ENCODE data around the gene RGL3. TPM values are rescaled to one million over a fixed set of nuclear protein-coding genes. Genes with fewer than 3 reads are reported as not detected.

Gene RGL3
- total RNA-seq, 2 experiments from 2014 or later: not detected

DNA sequence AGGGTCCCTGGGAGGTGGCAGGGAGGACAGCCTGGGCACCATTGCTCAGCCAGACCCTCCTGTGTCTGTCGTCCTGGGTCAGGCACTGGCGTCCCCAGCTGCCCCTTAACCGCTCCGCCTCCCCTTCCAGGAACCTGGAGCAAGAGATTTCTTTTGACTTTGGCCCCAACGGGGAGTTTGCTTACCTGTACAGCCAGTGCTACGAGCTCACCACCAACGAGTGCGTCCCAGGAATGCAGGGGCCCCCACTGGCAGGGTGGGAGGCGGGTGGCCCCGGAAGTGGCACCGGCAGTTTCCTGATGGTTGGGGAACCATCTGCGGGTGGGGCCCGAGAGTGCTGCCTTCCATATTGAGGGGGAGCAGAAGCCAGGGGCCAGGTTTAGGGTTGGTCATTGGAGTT lies 29.3 kb upstream of the RGL3 start:
- Histone ChIP-seq H3K36me3 (ENCODE audit: insufficient read depth, low read length) (peaks cover 58% of the 10 kb centered on the region), H3K27me3 (ENCODE audit: control insufficient read depth in 1 of 2, insufficient read depth in 2 of 2, low read length in 2 of 2) (no peaks in the 10 kb centered on the region), H3K4me1 (ENCODE audit: insufficient read depth, low read length) (no peaks in the 10 kb centered on the region), H3K9me3 (ENCODE audit: control insufficient read depth in 1 of 2, insufficient read depth in 1 of 2, low read length in 2 of 2) (no peaks in the 10 kb centered on the region), H3K27ac (ENCODE audit: low read depth in 1 of 2, low read length in 2 of 2) (no peak overlapping the region), H3K4me3 (ENCODE audit: low read length) (no peak overlapping the region)
- ChIA-PET POLR2A (no interaction called here), CTCF (no interaction called here)
- no peaks in the 10 kb centered on the region for H3K27me3 Mint-ChIP-seq
- DNase-seq (no peak), ATAC-seq (ENCODE audit: poor library complexity) (no peak)
- H3K9me3 Mint-ChIP-seq: no peaks in the 10 kb centered on the region
- intact Hi-C loops (cut with DNase I, micrococcal nuclease): no loop called here
- TF ChIP-seq, protein P1, sequence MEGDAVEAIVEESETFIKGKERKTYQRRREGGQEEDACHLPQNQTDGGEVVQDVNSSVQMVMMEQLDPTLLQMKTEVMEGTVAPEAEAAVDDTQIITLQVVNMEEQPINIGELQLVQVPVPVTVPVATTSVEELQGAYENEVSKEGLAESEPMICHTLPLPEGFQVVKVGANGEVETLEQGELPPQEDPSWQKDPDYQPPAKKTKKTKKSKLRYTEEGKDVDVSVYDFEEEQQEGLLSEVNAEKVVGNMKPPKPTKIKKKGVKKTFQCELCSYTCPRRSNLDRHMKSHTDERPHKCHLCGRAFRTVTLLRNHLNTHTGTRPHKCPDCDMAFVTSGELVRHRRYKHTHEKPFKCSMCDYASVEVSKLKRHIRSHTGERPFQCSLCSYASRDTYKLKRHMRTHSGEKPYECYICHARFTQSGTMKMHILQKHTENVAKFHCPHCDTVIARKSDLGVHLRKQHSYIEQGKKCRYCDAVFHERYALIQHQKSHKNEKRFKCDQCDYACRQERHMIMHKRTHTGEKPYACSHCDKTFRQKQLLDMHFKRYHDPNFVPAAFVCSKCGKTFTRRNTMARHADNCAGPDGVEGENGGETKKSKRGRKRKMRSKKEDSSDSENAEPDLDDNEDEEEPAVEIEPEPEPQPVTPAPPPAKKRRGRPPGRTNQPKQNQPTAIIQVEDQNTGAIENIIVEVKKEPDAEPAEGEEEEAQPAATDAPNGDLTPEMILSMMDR (IDR thresholded peaks at IDR 0.05): no peak
- H3K36me3 Mint-ChIP-seq (ENCODE audit: low read depth): peaks cover 41% of the 10 kb centered on the region
- no peak overlapping the region for H3K27ac Mint-ChIP-seq
- H3K4me3 Mint-ChIP-seq: no peak overlapping the region
- H3K4me1 Mint-ChIP-seq (ENCODE audit: low read depth): no peaks in the 10 kb centered on the region

DNA sequence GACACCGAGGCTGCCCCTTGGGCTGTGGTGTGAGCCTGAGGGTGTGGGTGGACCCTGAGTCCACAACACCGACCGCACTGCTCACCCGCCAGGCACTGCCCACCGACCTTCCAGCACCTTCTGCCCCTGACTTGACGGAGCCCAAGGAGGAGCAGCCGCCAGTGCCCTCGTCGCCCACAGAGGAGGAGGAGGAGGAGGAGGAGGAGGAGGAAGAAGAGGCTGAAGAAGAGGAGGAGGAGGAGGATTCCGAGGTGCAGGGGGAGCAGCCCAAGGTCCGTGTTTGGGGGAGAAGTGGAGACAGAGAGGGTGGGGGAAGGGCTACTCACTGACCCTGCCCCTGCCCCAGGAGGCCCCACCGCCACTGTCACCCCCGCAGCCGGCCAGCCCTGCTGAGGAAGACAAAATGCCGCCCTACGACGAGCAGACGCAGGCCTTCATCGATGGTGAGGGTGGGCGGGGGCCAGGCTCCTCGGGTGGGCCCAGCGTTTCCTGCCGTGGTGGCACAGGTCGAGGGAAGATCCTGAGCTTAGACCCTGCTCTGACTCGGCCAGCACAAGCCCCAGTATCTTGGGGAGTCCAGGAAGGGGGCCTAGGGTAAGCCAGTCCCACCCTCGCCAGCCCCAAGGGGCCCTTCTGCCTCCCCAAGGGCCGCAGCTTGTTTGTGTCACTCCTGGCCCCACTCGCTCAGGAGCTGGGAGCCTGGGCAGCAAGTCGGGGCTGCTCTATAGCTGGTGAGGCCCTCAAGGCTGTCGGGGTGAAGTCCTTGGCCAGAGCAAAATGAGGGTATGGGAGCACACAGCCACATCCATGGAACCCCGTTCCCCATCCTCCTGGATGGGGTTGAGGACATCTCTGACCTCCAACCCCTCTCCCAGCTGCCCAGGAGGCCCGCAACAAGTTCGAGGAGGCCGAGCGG lies 28.5 kb upstream of the RGL3 start:
- H3K9me3 ChIP-seq (ENCODE audit: control insufficient read depth in 1 of 2, insufficient read depth in 1 of 2, low read length in 2 of 2): no peaks in the 10 kb centered on the region
- H3K27me3 Mint-ChIP-seq: no peaks in the 10 kb centered on the region
- intact Hi-C loops (cut with DNase I, micrococcal nuclease): no loop called here
- no peak overlapping the region for H3K4me3 Mint-ChIP-seq
- H3K36me3 ChIP-seq (ENCODE audit: insufficient read depth, low read length): peaks cover 62% of the 10 kb centered on the region
- no peak overlapping the region for H3K4me3 ChIP-seq (ENCODE audit: low read length)
- H3K27ac ChIP-seq (ENCODE audit: low read depth in 1 of 2, low read length in 2 of 2): no peak overlapping the region
- no peak for ATAC-seq (ENCODE audit: poor library complexity)
- H3K4me1 ChIP-seq (ENCODE audit: insufficient read depth, low read length): no peaks in the 10 kb centered on the region
- TF ChIP-seq, protein P1 (IDR thresholded peaks at IDR 0.05): no peak
- no peaks in the 10 kb centered on the region for H3K4me1 Mint-ChIP-seq (ENCODE audit: low read depth)
- no peak overlapping the region for H3K27ac Mint-ChIP-seq
- POLR2A ChIA-PET: no interaction called here
- no peak for DNase-seq
- no peaks in the 10 kb centered on the region for H3K27me3 ChIP-seq (ENCODE audit: control insufficient read depth in 1 of 2, insufficient read depth in 2 of 2, low read length in 2 of 2)
- peaks cover 48% of the 10 kb centered on the region for H3K36me3 Mint-ChIP-seq (ENCODE audit: low read depth)
- H3K9me3 Mint-ChIP-seq: no peaks in the 10 kb centered on the region
- CTCF ChIA-PET: no interaction called here

DNA sequence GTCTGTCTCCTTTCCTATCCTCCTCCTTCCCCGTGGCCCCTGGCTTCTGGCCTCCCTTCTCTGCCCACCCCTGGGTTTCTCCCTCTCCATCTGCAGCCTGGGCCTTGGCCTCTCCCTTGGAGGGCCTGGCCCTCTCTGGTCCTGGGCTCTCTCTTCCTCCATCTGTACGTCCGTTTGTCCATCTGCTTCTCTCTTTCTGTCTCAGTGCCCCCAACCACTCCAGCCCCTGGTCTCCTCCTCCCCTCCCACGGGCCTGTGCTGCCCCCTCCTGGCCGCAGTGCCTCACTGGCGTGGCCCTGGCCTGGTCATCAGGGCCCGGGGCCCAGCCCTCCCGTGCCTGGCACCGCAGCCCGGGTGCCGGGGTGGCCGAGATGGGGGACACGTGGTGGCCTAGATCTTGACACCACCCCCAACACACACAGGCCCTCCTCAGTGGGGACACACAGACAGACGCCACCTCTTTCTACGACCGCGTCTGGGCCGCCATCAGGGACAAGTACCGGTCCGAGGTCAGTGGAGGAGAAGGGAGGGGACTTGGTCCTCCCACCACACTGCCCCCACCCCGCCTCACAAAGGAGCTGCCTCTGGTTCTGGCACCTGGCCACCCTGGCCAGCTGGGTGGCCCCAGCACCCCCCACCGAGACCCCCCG lies 27.7 kb upstream of the RGL3 start:
- H3K4me3 ChIP-seq (ENCODE audit: low read length): no peak overlapping the region
- peak in 13 of 14 experiments; percentile 25 to 66 (median 36) for DNase-seq
- H3K36me3 Mint-ChIP-seq (ENCODE audit: low read depth): peaks cover 54% of the 10 kb centered on the region
- H3K9me3 Mint-ChIP-seq: no peaks in the 10 kb centered on the region
- H3K27me3 ChIP-seq (ENCODE audit: control insufficient read depth in 1 of 2, insufficient read depth in 2 of 2, low read length in 2 of 2): no peaks in the 10 kb centered on the region
- ATAC-seq (ENCODE audit: poor library complexity): peak; percentile 54
- ChIA-PET POLR2A (interaction anchor here (1.3 kb wide), 1 partner anchor 66 kb away, joined by 4 read pairs; no protein-coding TSS in a partner anchor), CTCF (interaction anchor here (0.7 kb wide), 1 partner anchor 153 kb away, joined by 3 read pairs; no protein-coding TSS in a partner anchor)
- H3K27ac Mint-ChIP-seq: no peak overlapping the region
- no peaks in the 10 kb centered on the region for H3K9me3 ChIP-seq (ENCODE audit: control insufficient read depth in 1 of 2, insufficient read depth in 1 of 2, low read length in 2 of 2)
- H3K4me1 ChIP-seq (ENCODE audit: insufficient read depth, low read length): no peaks in the 10 kb centered on the region
- H3K36me3 ChIP-seq (ENCODE audit: insufficient read depth, low read length): peaks cover 70% of the 10 kb centered on the region
- no peak overlapping the region for H3K4me3 Mint-ChIP-seq
- H3K4me1 Mint-ChIP-seq (ENCODE audit: low read depth): no peaks in the 10 kb centered on the region
- no peaks in the 10 kb centered on the region for H3K27me3 Mint-ChIP-seq
- TF ChIP-seq, protein P1 (IDR thresholded peaks at IDR 0.05): peak; percentile 45
- intact Hi-C loops (cut with DNase I, micrococcal nuclease): loop anchor here in 1 of 2 experiments (1.0 kb wide), 1 partner anchor 152 kb away; no protein-coding TSS in a partner anchor
- no peak overlapping the region for H3K27ac ChIP-seq (ENCODE audit: low read depth in 1 of 2, low read length in 2 of 2)
